ENCODE data around the gene NUP98. TPM values are rescaled to one million over a fixed set of nuclear protein-coding genes. Genes with fewer than 3 reads are reported as not detected.

Gene NUP98
- total and polyA plus RNA-seq, 2 of the 13 experiments (the other 11 are each of a cell fraction or from before 2014, with no cell fraction given) = 76.6 to 85.3 TPM

- TF ChIP-seq NFAT5 (CRISPR knock-in tag; IDR thresholded peaks at IDR 0.05) (no peak), KDM5A (IDR thresholded peaks at IDR 0.05; ENCODE audit: borderline replicate concordance, low read length) (peak; percentile 25; the same call in 1 of the 2 replicates), ZNF598 (CRISPR knock-in tag; IDR thresholded peaks at IDR 0.05; ENCODE audit: borderline replicate concordance) (no peak), SAFB2 (CRISPR knock-in tag; IDR thresholded peaks at IDR 0.05; ENCODE audit: borderline replicate concordance, low read depth) (no peak), ZNF607 (CRISPR knock-in tag; IDR thresholded peaks at IDR 0.05; ENCODE audit: borderline replicate concordance) (no peak), STAG1 (CRISPR knock-in tag; IDR thresholded peaks at IDR 0.05) (no peak), RXRB (CRISPR knock-in tag; IDR thresholded peaks at IDR 0.05; ENCODE audit: borderline replicate concordance) (no peak), PHF21A (CRISPR knock-in tag; IDR thresholded peaks at IDR 0.05) (0 out of 2 replicates have a peak, but pooled peaks have one; percentile 16), ZNF232 (CRISPR knock-in tag; IDR thresholded peaks at IDR 0.05; ENCODE audit: borderline replicate concordance) (no peak), PATZ1 (CRISPR knock-in tag; IDR thresholded peaks at IDR 0.05) (peak; percentile 72), AKNA (CRISPR knock-in tag; IDR thresholded peaks at IDR 0.05; ENCODE audit: borderline replicate concordance) (no peak), PHF8 (CRISPR knock-in tag; IDR thresholded peaks at IDR 0.05) (peak; percentile 50; the same call in 1 of the 2 replicates), GLI4 (CRISPR knock-in tag; IDR thresholded peaks at IDR 0.05; ENCODE audit: borderline replicate concordance) (no peak), MED13 (CRISPR knock-in tag; IDR thresholded peaks at IDR 0.05) (no peak; the same call in 1 of the 2 replicates), ZFY (CRISPR knock-in tag; IDR thresholded peaks at IDR 0.05) (peak; percentile 59; the same call in 1 of the 2 replicates), REXO4 (CRISPR knock-in tag; IDR thresholded peaks at IDR 0.05; ENCODE audit: borderline replicate concordance) (no peak), ZNF326 (CRISPR knock-in tag; IDR thresholded peaks at IDR 0.05; ENCODE audit: borderline replicate concordance) (no peak), ISL2 (CRISPR knock-in tag; IDR thresholded peaks at IDR 0.05) (peak; percentile 4; the same call in 1 of the 2 replicates)
Observed at GRCh38 chr11:3840870-3841425, 43.6 kb upstream of the NUP98 start, which contains the start of gene RHOG (continued).
